Measurements from ENCODE around the gene SERPINB7. TPM values are rescaled to one million over a fixed set of nuclear protein-coding genes. Genes with fewer than 3 reads are reported as not detected.
A peak's percentile ranks its signal among the peaks of the same experiment; 100 is the strongest.

The SERPINB7 gene
- total RNA-seq, 1 experiment from 2014 or later: 0.19 TPM

- no peak overlapping the region for H3K4me3 Mint-ChIP-seq (ENCODE audit: low read depth, unreplicated experiment)
- no peaks in the 10 kb centered on the region for H3K9me3 Mint-ChIP-seq (ENCODE audit: low read depth, unreplicated experiment)
- H3K36me3 Mint-ChIP-seq (ENCODE audit: insufficient read depth, unreplicated experiment): no peaks in the 10 kb centered on the region
- CTCF ChIA-PET: no interaction called here
- no peak overlapping the region for H3K27ac Mint-ChIP-seq (ENCODE audit: unreplicated experiment)
- H3K4me1 Mint-ChIP-seq (ENCODE audit: low read depth, unreplicated experiment): no peaks in the 10 kb centered on the region
- BruUV-seq (replicated peaks): no TSS peak
- no peaks in the 10 kb centered on the region for H3K27me3 Mint-ChIP-seq (ENCODE audit: unreplicated experiment)
- no peak for TF ChIP-seq CTCF (IDR thresholded peaks at IDR 0.05; ENCODE audit: unreplicated experiment)
- intact Hi-C loops (cut with micrococcal nuclease; ENCODE audit: unreplicated experiment): no loop called here
- DNase-seq: no peak
Observed at GRCh38 chr18:63818212-63818611, 43.0 kb downstream of the SERPINB7 start.

- Mint-ChIP-seq H3K27ac (ENCODE audit: unreplicated experiment) (no peak overlapping the region), H3K4me1 (ENCODE audit: low read depth, unreplicated experiment) (no peaks in the 10 kb centered on the region), H3K9me3 (ENCODE audit: low read depth, unreplicated experiment) (no peaks in the 10 kb centered on the region), H3K27me3 (ENCODE audit: unreplicated experiment) (no peaks in the 10 kb centered on the region), H3K4me3 (ENCODE audit: low read depth, unreplicated experiment) (no peak overlapping the region), H3K36me3 (ENCODE audit: insufficient read depth, unreplicated experiment) (no peaks in the 10 kb centered on the region)
- BruUV-seq (replicated peaks): no TSS peak
- intact Hi-C loops (cut with micrococcal nuclease; ENCODE audit: unreplicated experiment): no loop called here
- TF ChIP-seq CTCF (IDR thresholded peaks at IDR 0.05; ENCODE audit: unreplicated experiment): no peak
- CTCF ChIA-PET: no interaction called here
- DNase-seq: no peak
Observed at GRCh38 chr18:63819786-63820185, 44.6 kb downstream of the SERPINB7 start.

- no peak for TF ChIP-seq CTCF (IDR thresholded peaks at IDR 0.05; ENCODE audit: unreplicated experiment)
- Mint-ChIP-seq H3K9me3 (ENCODE audit: low read depth, unreplicated experiment) (no peaks in the 10 kb centered on the region), H3K4me1 (ENCODE audit: low read depth, unreplicated experiment) (no peaks in the 10 kb centered on the region), H3K36me3 (ENCODE audit: insufficient read depth, unreplicated experiment) (no peaks in the 10 kb centered on the region), H3K4me3 (ENCODE audit: low read depth, unreplicated experiment) (no peak overlapping the region), H3K27me3 (ENCODE audit: unreplicated experiment) (no peaks in the 10 kb centered on the region), H3K27ac (ENCODE audit: unreplicated experiment) (no peak overlapping the region)
- DNase-seq: no peak
- CTCF ChIA-PET: no interaction called here
- intact Hi-C loops (cut with micrococcal nuclease; ENCODE audit: unreplicated experiment): no loop called here
- BruUV-seq (replicated peaks): no TSS peak
Observed at GRCh38 chr18:63820694-63821093, 45.5 kb downstream of the SERPINB7 start.

- no peaks in the 10 kb centered on the region for H3K4me1 Mint-ChIP-seq (ENCODE audit: low read depth, unreplicated experiment)
- DNase-seq: peak; percentile 18
- H3K36me3 Mint-ChIP-seq (ENCODE audit: insufficient read depth, unreplicated experiment): no peaks in the 10 kb centered on the region
- H3K27ac Mint-ChIP-seq (ENCODE audit: unreplicated experiment): no peak overlapping the region
- CTCF ChIA-PET: no interaction called here
- peak; percentile 22 for TF ChIP-seq CTCF (IDR thresholded peaks at IDR 0.05; ENCODE audit: unreplicated experiment)
- H3K4me3 Mint-ChIP-seq (ENCODE audit: low read depth, unreplicated experiment): no peak overlapping the region
- no peaks in the 10 kb centered on the region for H3K27me3 Mint-ChIP-seq (ENCODE audit: unreplicated experiment)
- no TSS peak for BruUV-seq (replicated peaks)
- H3K9me3 Mint-ChIP-seq (ENCODE audit: low read depth, unreplicated experiment): no peaks in the 10 kb centered on the region
- intact Hi-C loops (cut with micrococcal nuclease; ENCODE audit: unreplicated experiment): no loop called here
Observed at GRCh38 chr18:63823516-63824219, 48.5 kb downstream of the SERPINB7 start.
